PC-3 (cell line): ENCODE data around the gene CFAP46.

Experiments
- CTCF ChIP-seq: fragments of 300-600 bp; sonication (generic); conservative IDR thresholded peaks from 2 replicates; pipeline ENCODE4 v1.5.1; 2017; ENCODE audit warnings: antibody characterized with exemption, low read depth, mild to moderate bottlenecking, low read length
- EZH2 ChIP-seq: fragments of 300-600 bp; sonication (generic); IDR thresholded peaks from one replicate; pipeline ENCODE4 v1.6.1; 2017; ENCODE audit warnings: antibody characterized with exemption, mild to moderate bottlenecking, low read length; ENCODE audit not compliant: unreplicated experiment
- EZH2phosphoT487 ChIP-seq: fragments of 300-600 bp; sonication (generic); IDR thresholded peaks from 2 replicates; pipeline ENCODE4 v1.6.1; 2018; ENCODE audit warnings: mild to moderate bottlenecking, antibody characterized with exemption, low read length, borderline replicate concordance

- no peak for TF ChIP-seq CTCF
- no peak for TF ChIP-seq EZH2
- TF ChIP-seq EZH2phosphoT487 = no peak
Measured at GRCh38 chr10:132943791-132944404, 1.5 kb upstream of the CFAP46 start.
